Caco-2 (cell line): ENCODE results near the gene SCN4B. TPM values are rescaled to one million over a fixed set of nuclear protein-coding genes. Genes with fewer than 3 reads are reported as not detected.

ENCODE experiments used
- BruUV-seq: library from RNA; stranded (reverse); fragments of 400-500 nt; replicated peaks from 2 replicates; lab custom pipeline; 2021; lab: Mats Ljungman, UMichigan
- CTCF ChIA-PET: fragments of 300-600 bp; sonication (Branson Sonifier 250); formaldehyde crosslinking; loops from one replicate; lab custom pipeline; 2022; ENCODE audit warnings: antibody characterized with exemption; lab: Charles Lee
- POLR2A ChIA-PET: fragments of 300-600 bp; sonication (Branson Sonifier 250); formaldehyde crosslinking; loops from one replicate; lab custom pipeline; 2022; ENCODE audit warnings: antibody characterized with exemption; lab: Charles Lee
- DNase-seq, 2 experiments: peaks; one replicate each; pipeline versions ENCODE4 v3.0.0 to v3.0.0-alpha.2; 2020 to 2022
- H3K27me3 ChIP-seq: replicated peaks from 2 replicates; pipeline ENCODE4 v1.6.0; 2011; ENCODE audit warnings: low read length; ENCODE audit not compliant: control insufficient read depth, insufficient read depth
- H3K36me3 ChIP-seq: 2 replicates; pipeline ENCODE4 v1.5.1; 2011; ENCODE audit warnings: low read length; ENCODE audit not compliant: control insufficient read depth, insufficient read depth
- H3K4me1 ChIP-seq: fragments of 250-450 bp; sonication (Bioruptor Pico); 2 replicates; pipeline ENCODE4 v1.5.1; 2020; ENCODE audit warnings: mild to moderate bottlenecking
- H3K4me3 ChIP-seq: 2 replicates; pipeline ENCODE4 v1.5.1; 2011; ENCODE audit warnings: low read depth, mild to moderate bottlenecking, control low read depth, low read length
- H3K9me3 ChIP-seq: fragments of 250-450 bp; sonication (Bioruptor Pico); 2 replicates; pipeline ENCODE4 v1.5.1; 2020; ENCODE audit warnings: mild to moderate bottlenecking, moderate library complexity
- H3K27ac Mint-ChIP-seq: one replicate; pipeline ENCODE4 v1.8.0; 2022; ENCODE audit warnings: mixed read lengths; ENCODE audit not compliant: unreplicated experiment
- H3K27me3 Mint-ChIP-seq: one replicate; pipeline ENCODE4 v1.8.0; 2022; ENCODE audit warnings: mixed read lengths; ENCODE audit not compliant: insufficient read depth, unreplicated experiment
- H3K36me3 Mint-ChIP-seq: one replicate; pipeline ENCODE4 v1.8.0; 2022; ENCODE audit warnings: mild to moderate bottlenecking, mixed read lengths; ENCODE audit not compliant: insufficient read depth, unreplicated experiment
- H3K4me1 Mint-ChIP-seq: one replicate; pipeline ENCODE4 v1.8.0; 2022; ENCODE audit warnings: low read depth, mixed read lengths; ENCODE audit not compliant: unreplicated experiment
- H3K4me3 Mint-ChIP-seq: one replicate; pipeline ENCODE4 v1.8.0; 2022; ENCODE audit warnings: mild to moderate bottlenecking, moderate library complexity, mixed read lengths; ENCODE audit not compliant: unreplicated experiment
- H3K9me3 Mint-ChIP-seq: one replicate; pipeline ENCODE4 v1.8.0; 2022; ENCODE audit warnings: mixed read lengths; ENCODE audit not compliant: unreplicated experiment
- intact Hi-C: fragments of 100-400 bp; cut with micrococcal nuclease; formaldehyde crosslinking; loops from one replicate; pipeline ENCODE4 v1.10.0; 2022; ENCODE audit not compliant: unreplicated experiment
- total RNA-seq: library from RNA; stranded (reverse); gene quantifications from 2 replicates; pipeline ENCODE4 v1.2.3, GENCODE V29; 2022
- TF ChIP-seq, protein P1 (sequence below), 2 experiments: fragments of 200-600 bp in 1 of 2; IDR thresholded peaks; 1 replicate in 1 of 2; 2 replicates in 1 of 2; pipeline versions ENCODE4 v1.5.1 to v1.8.0; 2011 to 2022; ENCODE audit warnings: antibody characterized with exemption in 1 of 2, control low read depth in 1 of 2, inconsistent platforms in 1 of 2, low read depth in 1 of 2, low read length in 1 of 2, mild to moderate bottlenecking in 1 of 2, moderate library complexity in 1 of 2; ENCODE audit not compliant: insufficient read depth in 1 of 2, severe bottlenecking in 1 of 2, unreplicated experiment in 1 of 2

Gene SCN4B
- total RNA-seq, 1 experiment from 2014 or later = 0.70 TPM

DNA sequence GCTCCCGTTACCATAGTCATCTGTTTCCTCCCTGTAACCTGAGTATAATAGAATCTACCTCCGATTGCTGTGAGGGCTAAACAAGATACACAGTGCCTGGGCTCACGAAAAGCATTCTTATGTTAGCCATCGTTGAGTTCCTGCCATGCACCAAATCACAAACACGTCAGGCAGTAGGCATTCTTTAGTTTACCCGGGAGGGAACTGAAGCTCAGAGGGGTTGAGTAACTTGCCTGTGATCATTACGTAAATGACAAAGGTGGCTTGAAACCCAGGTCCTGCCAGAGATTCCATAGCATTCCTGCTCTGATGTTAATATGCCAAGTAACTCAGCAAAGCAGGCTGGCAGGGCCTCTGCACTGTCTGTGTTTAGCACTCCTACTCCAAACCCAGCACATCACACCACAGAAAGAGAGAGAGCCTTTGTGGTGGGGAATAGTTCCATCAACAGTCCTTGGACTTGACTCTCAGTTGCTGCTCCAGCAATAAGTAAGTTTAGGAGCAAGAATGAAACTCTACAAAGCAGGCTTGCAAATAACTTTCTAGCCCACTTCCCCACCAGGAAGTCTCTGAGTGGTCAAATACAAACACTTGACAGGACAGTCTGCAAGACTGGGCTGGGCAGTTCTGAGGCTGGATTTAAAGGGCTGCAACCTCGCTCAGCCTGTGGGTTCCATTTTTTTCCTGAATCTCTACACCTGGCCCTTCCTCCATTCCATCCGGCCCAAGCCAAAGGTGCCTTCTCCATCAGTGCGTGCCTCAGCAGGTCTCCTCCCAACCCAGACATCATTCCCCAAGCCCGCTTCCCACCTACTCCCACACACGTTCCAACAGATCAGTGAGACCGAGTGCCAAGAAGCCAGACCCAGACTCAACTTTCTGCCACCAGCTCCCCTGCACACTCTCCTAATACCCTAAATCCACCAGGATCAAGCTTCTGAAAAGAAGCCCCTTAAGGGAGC lies 22.7 kb upstream of the SCN4B start:
- Mint-ChIP-seq H3K9me3 (no peaks in the 10 kb centered on the region), H3K4me3 (no peak overlapping the region), H3K36me3 (peaks cover 6% of the 10 kb centered on the region), H3K27ac (no peak overlapping the region), H3K27me3 (no peaks in the 10 kb centered on the region), H3K4me1 (peaks cover 16% of the 10 kb centered on the region)
- POLR2A ChIA-PET = no interaction called here
- Histone ChIP-seq H3K4me3 (no peak overlapping the region), H3K27me3 (no peaks in the 10 kb centered on the region), H3K9me3 (no peaks in the 10 kb centered on the region), H3K4me1 (peaks cover 6% of the 10 kb centered on the region; the same call in 1 of the 2 replicates), H3K36me3 (no peaks in the 10 kb centered on the region)
- no peak for DNase-seq
- BruUV-seq = no TSS peak
- CTCF ChIA-PET = interaction anchor here (0.6 to 0.7 kb wide), 2 partner anchors 229 to 356 kb away, joined by 4 read pairs; no protein-coding TSS in a partner anchor
- TF ChIP-seq, protein P1, sequence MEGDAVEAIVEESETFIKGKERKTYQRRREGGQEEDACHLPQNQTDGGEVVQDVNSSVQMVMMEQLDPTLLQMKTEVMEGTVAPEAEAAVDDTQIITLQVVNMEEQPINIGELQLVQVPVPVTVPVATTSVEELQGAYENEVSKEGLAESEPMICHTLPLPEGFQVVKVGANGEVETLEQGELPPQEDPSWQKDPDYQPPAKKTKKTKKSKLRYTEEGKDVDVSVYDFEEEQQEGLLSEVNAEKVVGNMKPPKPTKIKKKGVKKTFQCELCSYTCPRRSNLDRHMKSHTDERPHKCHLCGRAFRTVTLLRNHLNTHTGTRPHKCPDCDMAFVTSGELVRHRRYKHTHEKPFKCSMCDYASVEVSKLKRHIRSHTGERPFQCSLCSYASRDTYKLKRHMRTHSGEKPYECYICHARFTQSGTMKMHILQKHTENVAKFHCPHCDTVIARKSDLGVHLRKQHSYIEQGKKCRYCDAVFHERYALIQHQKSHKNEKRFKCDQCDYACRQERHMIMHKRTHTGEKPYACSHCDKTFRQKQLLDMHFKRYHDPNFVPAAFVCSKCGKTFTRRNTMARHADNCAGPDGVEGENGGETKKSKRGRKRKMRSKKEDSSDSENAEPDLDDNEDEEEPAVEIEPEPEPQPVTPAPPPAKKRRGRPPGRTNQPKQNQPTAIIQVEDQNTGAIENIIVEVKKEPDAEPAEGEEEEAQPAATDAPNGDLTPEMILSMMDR (IDR thresholded peaks at IDR 0.05; ENCODE audit: insufficient read depth in 1 of 2, low read depth in 1 of 2, low read length in 1 of 2, severe bottlenecking in 1 of 2, unreplicated experiment in 1 of 2) = no peak
- intact Hi-C loops = loop anchor here (1.0 kb wide), 2 partner anchors 20 to 30 kb away; no protein-coding TSS in a partner anchor

DNA sequence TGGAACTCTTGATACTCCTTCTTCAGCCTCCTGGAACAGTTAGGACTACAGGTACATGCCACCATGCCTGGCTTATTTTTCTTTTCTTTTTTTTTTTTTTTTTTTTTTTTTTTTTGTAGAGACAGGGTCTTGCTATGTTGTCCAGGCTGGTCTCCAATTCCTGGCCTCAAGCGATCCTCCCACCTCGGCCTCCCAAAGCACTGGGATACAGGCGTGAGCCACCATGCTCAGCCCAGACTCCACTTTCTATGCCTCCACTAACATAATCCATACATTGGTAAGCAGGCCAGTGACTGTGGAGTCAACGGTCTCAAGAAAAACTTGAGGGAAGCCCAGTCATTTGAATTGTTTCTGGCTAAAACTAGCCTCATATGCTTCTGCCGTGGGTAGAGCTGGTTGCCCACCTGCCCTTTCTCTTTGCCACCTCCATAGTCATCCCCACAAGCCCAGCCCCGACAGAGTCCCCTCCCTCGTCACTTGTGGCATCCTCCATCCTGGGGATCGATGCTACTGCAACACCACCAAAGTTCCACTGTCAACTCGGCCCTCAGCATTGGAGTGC lies 21.5 kb upstream of the SCN4B start:
- Mint-ChIP-seq H3K27ac (no peak overlapping the region), H3K4me1 (peaks cover 16% of the 10 kb centered on the region), H3K9me3 (no peaks in the 10 kb centered on the region), H3K36me3 (peaks cover 6% of the 10 kb centered on the region), H3K27me3 (no peaks in the 10 kb centered on the region), H3K4me3 (no peak overlapping the region)
- POLR2A ChIA-PET = no interaction called here
- H3K27me3 ChIP-seq = no peaks in the 10 kb centered on the region; the same call in 1 of the 2 replicates
- BruUV-seq = no TSS peak
- TF ChIP-seq, protein P1 (IDR thresholded peaks at IDR 0.05; ENCODE audit: insufficient read depth in 1 of 2, low read depth in 1 of 2, low read length in 1 of 2, severe bottlenecking in 1 of 2, unreplicated experiment in 1 of 2) = no peak
- CTCF ChIA-PET = interaction anchor here (3.4 kb wide), 1 partner anchor 29 kb away, joined by 36 read pairs; no protein-coding TSS in a partner anchor
- no peaks in the 10 kb centered on the region for H3K9me3 ChIP-seq
- no peak for DNase-seq
- intact Hi-C loops = no loop called here
- H3K36me3 ChIP-seq = no peaks in the 10 kb centered on the region
- H3K4me3 ChIP-seq = no peak overlapping the region
- peaks cover under 1% of the 10 kb centered on the region; the same call in 1 of the 2 replicates for H3K4me1 ChIP-seq

DNA sequence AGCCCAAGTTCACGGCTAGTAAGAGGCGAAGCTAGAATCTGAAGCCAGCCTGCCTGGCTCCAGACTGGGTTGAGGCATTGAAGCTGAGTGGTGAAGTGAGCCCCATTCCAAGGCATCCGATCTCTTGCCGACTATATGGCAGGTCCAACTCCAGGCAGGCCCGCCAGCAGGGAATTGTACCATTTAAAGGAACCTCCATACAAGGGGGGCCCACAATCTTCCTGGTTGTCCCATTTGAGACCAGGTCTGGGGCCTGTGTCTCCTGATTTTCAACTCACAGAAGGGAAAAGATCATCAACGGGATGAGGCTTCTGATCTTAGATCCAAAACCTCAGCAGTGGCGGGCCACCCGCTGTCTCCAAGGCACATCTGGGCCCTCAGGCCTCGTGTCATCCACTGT lies 19.7 kb upstream of the SCN4B start:
- Mint-ChIP-seq H3K36me3 (peaks cover 6% of the 10 kb centered on the region), H3K9me3 (no peaks in the 10 kb centered on the region), H3K4me3 (no peak overlapping the region), H3K27ac (no peak overlapping the region), H3K27me3 (no peaks in the 10 kb centered on the region), H3K4me1 (peaks cover 24% of the 10 kb centered on the region)
- TF ChIP-seq, protein P1 (IDR thresholded peaks at IDR 0.05; ENCODE audit: insufficient read depth in 1 of 2, low read depth in 1 of 2, low read length in 1 of 2, severe bottlenecking in 1 of 2, unreplicated experiment in 1 of 2) = no peak
- no TSS peak for BruUV-seq
- peaks cover 3% of the 10 kb centered on the region; the same call in 1 of the 2 replicates for H3K4me1 ChIP-seq
- DNase-seq = no peak
- no peaks in the 10 kb centered on the region; the same call in 1 of the 2 replicates for H3K27me3 ChIP-seq
- H3K9me3 ChIP-seq = no peaks in the 10 kb centered on the region
- ChIA-PET CTCF (interaction anchor here (0.5 to 3.5 kb wide), 29 partner anchors 9 to 1837 kb away, joined by 3 to 37 read pairs (median 5); partner anchors contain the start of genes MPZL2, MPZL3 and SCN4B), POLR2A (interaction anchor here (0.7 kb wide), 1 partner anchor 104 kb away, joined by 4 read pairs; no protein-coding TSS in a partner anchor)
- no peak overlapping the region for H3K4me3 ChIP-seq
- intact Hi-C loops = no loop called here
- no peaks in the 10 kb centered on the region for H3K36me3 ChIP-seq
